Stimulated activated naive CD8-positive, alpha-beta T cell treated with anti-CD3 and anti-CD28 coated beads, Interleukin-15, Interleukin-2, amounts not matched to agents 100 U/mL and 50 U/mL, for 24 hours (primary cell): ENCODE results near the gene SLC35B2.

Source experiments
- ATAC-seq: fragments of 150-1000 bp; cut with Tn5 transposase; one replicate; pipeline ENCODE4 v1.10.0; 2021
- DNase-seq: peaks from one replicate; pipeline ENCODE4 v3.0.0; 2021

The SLC35B2 gene

GRCh38 chr6:44286285-44286565 is 28.9 kb upstream of the SLC35B2 start:
- ATAC-seq (no peak), DNase-seq (no peak)

- DNase-seq: no peak
Measured at GRCh38 chr6:44285552-44286284, 28.4 kb upstream of the SLC35B2 start.

GRCh38 chr6:44284867-44285266 is 27.5 kb upstream of the SLC35B2 start:
- no peak for DNase-seq
- no peak for ATAC-seq

More at GRCh38 chr6:44285552-44286284, 28.4 kb upstream of the SLC35B2 start:
- ATAC-seq: no peak

GRCh38 chr6:44284121-44284520 is 26.8 kb upstream of the SLC35B2 start:
- DNase-seq (no peak), ATAC-seq (no peak)

- no peak for DNase-seq
- ATAC-seq: no peak
Measured at GRCh38 chr6:44278774-44279697, 21.7 kb upstream of the SLC35B2 start.

- DNase-seq: no peak
- no peak for ATAC-seq
Measured at GRCh38 chr6:44278315-44278714, 21.0 kb upstream of the SLC35B2 start.

- ATAC-seq (no peak), DNase-seq (no peak)
Measured at GRCh38 chr6:44277763-44278162, 20.4 kb upstream of the SLC35B2 start.

GRCh38 chr6:44276667-44277640 is 19.6 kb upstream of the SLC35B2 start:
- ATAC-seq (no peak), DNase-seq (no peak)

GRCh38 chr6:44275749-44276648 is 18.7 kb upstream of the SLC35B2 start:
- ATAC-seq (peak; percentile 68), DNase-seq (peak; percentile 36)

GRCh38 chr6:44275271-44275748 is 18.0 kb upstream of the SLC35B2 start:
- ATAC-seq: no peak

GRCh38 chr6:44273617-44274016 is 16.3 kb upstream of the SLC35B2 start:
- DNase-seq: no peak
- no peak for ATAC-seq

More at GRCh38 chr6:44275271-44275748, 18.0 kb upstream of the SLC35B2 start:
- DNase-seq: no peak

- no peak for DNase-seq
- ATAC-seq: no peak
Measured at GRCh38 chr6:44272999-44273566, 15.8 kb upstream of the SLC35B2 start.

GRCh38 chr6:44272529-44272928 is 15.2 kb upstream of the SLC35B2 start:
- DNase-seq: no peak
- no peak for ATAC-seq

- no peak for DNase-seq
- no peak for ATAC-seq
Measured at GRCh38 chr6:44271914-44272313, 14.6 kb upstream of the SLC35B2 start.

GRCh38 chr6:44271406-44271723 is 14.0 kb upstream of the SLC35B2 start:
- ATAC-seq (no peak), DNase-seq (no peak)

- no peak for DNase-seq
- no peak for ATAC-seq
Measured at GRCh38 chr6:44270526-44271405, 13.4 kb upstream of the SLC35B2 start.

GRCh38 chr6:44269921-44270525 is 12.7 kb upstream of the SLC35B2 start, which contains the start of gene TMEM151B:
TMEM151B (plus strand) TSS chr6:44270450; CDS start chr6:44270743, 293 bp downstream.
- ATAC-seq (no peak), DNase-seq (peak; percentile 34)

GRCh38 chr6:44269178-44269920 is 12.0 kb upstream of the SLC35B2 start:
- DNase-seq (no peak), ATAC-seq (no peak)
